Measurements from ENCODE around the gene CDKN2C. TPM values are rescaled to one million over a fixed set of nuclear protein-coding genes. Genes with fewer than 3 reads are reported as not detected.
"Not testable (repeated sequence)": the region's sequence is repeated elsewhere in the genome, so short reads cannot be mapped to it uniquely, and the experiment has no call there.

The CDKN2C gene
- total and polyA plus RNA-seq, 2 donors (not counting 3 experiments of a cell fraction or from before 2014, with no cell fraction given): 12.8 to 19.8 TPM

GRCh38 chr1:50933770-50934169 lies 36.3 kb upstream of the CDKN2C start:
- FAIRE-seq: not testable (repeated sequence)

DNA sequence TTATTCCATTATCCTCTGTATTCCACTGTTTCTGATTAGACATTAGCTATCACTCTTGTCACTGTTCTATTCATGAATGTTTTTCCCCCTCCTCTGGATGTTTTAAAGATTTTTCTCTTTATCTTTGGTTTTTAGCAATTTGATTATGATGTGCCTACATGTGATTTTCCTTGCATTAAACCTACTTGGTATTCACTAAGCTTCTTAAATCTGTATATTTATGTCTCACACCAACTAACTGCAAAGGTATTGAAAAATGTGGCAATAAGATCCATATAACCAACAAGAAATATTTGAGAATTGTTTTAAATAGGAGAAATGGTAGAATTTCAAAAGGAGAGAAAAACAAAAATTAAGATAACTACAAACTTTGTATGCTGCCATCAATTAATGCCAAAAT lies 35.2 kb upstream of the CDKN2C start:
- Histone ChIP-seq H3K4me1 (ENCODE audit: control insufficient read depth, extremely low read depth, insufficient read depth, low read length) (no peaks in the 10 kb centered on the region), H3K9me1 (replicated peaks; ENCODE audit: control insufficient read depth, extremely low read depth, insufficient read depth, low read length) (no peaks in the 10 kb centered on the region), H2AFZ (ENCODE audit: low read depth, low read length) (no peak overlapping the region), H3K9me3 (replicated peaks; ENCODE audit: control insufficient read depth, insufficient read depth, low read length) (no peaks in the 10 kb centered on the region), H3K79me2 (ENCODE audit: control insufficient read depth, insufficient read depth, low read length) (peaks cover 50% of the 10 kb centered on the region), H3K36me3 (ENCODE audit: control insufficient read depth in 2 of 2, extremely low read depth in 1 of 2, insufficient read depth in 2 of 2, low read length in 2 of 2) (no peaks in the 10 kb centered on the region), H3K4me2 (ENCODE audit: insufficient read depth, low read length) (no peak overlapping the region), H3K27me3 (ENCODE audit: control insufficient read depth in 2 of 2, insufficient read depth in 2 of 2, low read length in 2 of 2) (no peaks in the 10 kb centered on the region), H3K4me3 (replicated peaks in 1 of 3; ENCODE audit: insufficient read depth in 1 of 3, low read depth in 1 of 3, low read length in 3 of 3) (no peak overlapping the region), H3K9ac (replicated peaks; ENCODE audit: extremely low read depth, insufficient read depth, low read length) (no peak overlapping the region), H4K20me1 (replicated peaks; ENCODE audit: control insufficient read depth, extremely low read depth, insufficient read depth, low read length) (no peaks in the 10 kb centered on the region), H3K27ac (ENCODE audit: insufficient read depth, low read depth, low read length) (no peak overlapping the region)
- ChIA-PET POLR2A (no interaction called here), CTCF (no interaction called here)
- TF ChIP-seq MAX (IDR thresholded peaks at IDR 0.05; ENCODE audit: insufficient read depth, insufficient read length): no peak
- no peak for TF ChIP-seq POLR2A (IDR thresholded peaks at IDR 0.05; ENCODE audit: low read depth, low read length)
- DNase-seq (ENCODE audit: low read depth, low spot score) (no peak), FAIRE-seq (no peak)
- BruUV-seq (replicated peaks): no TSS peak
- intact Hi-C loops (cut with micrococcal nuclease) (no loop called here), dilution Hi-C loops (cut with MboI; ENCODE audit: extremely low pct_ligation_motif_present, low sequenced_read_pairs) (no loop called here)

More at GRCh38 chr1:50933770-50934169, 36.3 kb upstream of the CDKN2C start:
- intact Hi-C loops (cut with micrococcal nuclease); H3K4me2 ChIP-seq (ENCODE audit: insufficient read depth, low read length); H3K36me3 ChIP-seq (ENCODE audit: control insufficient read depth in 2 of 2, extremely low read depth in 1 of 2, insufficient read depth in 2 of 2, low read length in 2 of 2); H3K9me3 ChIP-seq (replicated peaks; ENCODE audit: control insufficient read depth, insufficient read depth, low read length); H3K9me1 ChIP-seq (replicated peaks; ENCODE audit: control insufficient read depth, extremely low read depth, insufficient read depth, low read length); dilution Hi-C loops (cut with MboI; ENCODE audit: extremely low pct_ligation_motif_present, low sequenced_read_pairs); H3K9ac ChIP-seq (replicated peaks; ENCODE audit: extremely low read depth, insufficient read depth, low read length); CTCF ChIA-PET; H3K4me3 ChIP-seq (replicated peaks in 1 of 3; ENCODE audit: insufficient read depth in 1 of 3, low read depth in 1 of 3, low read length in 3 of 3); H3K27me3 ChIP-seq (ENCODE audit: control insufficient read depth in 2 of 2, insufficient read depth in 2 of 2, low read length in 2 of 2); H4K20me1 ChIP-seq (replicated peaks; ENCODE audit: control insufficient read depth, extremely low read depth, insufficient read depth, low read length); H3K27ac ChIP-seq (ENCODE audit: insufficient read depth, low read depth, low read length); POLR2A ChIA-PET; BruUV-seq (replicated peaks); H2AFZ ChIP-seq (ENCODE audit: low read depth, low read length); DNase-seq (ENCODE audit: low read depth, low spot score); H3K4me1 ChIP-seq (ENCODE audit: control insufficient read depth, extremely low read depth, insufficient read depth, low read length): not testable (repeated sequence)
- peaks cover 49% of the 10 kb centered on the region for H3K79me2 ChIP-seq (ENCODE audit: control insufficient read depth, insufficient read depth, low read length)
